OCI-LY1 (cell line): ENCODE results near the gene ABCE1.

Experiments
- H2AFZ ChIP-seq: fragments of 200-600 bp; sonication (generic), shearing (Covaris generic); 2 replicates; pipeline ENCODE4 v1.6.0; 2014; ENCODE audit warnings: antibody characterized with exemption, mild to moderate bottlenecking, low read length
- H3F3A ChIP-seq: fragments of 200-600 bp; sonication (generic), shearing (Covaris generic); 2 replicates; pipeline ENCODE4 v1.6.0; 2014; ENCODE audit warnings: mild to moderate bottlenecking, antibody characterized with exemption, low read length, moderate library complexity; ENCODE audit not compliant: insufficient read depth
- H3K27ac ChIP-seq: fragments of 200-600 bp; sonication (generic); 2 replicates; pipeline ENCODE4 v1.5.1; 2014; ENCODE audit warnings: low read length, mixed run types, mild to moderate bottlenecking, low read depth; ENCODE audit not compliant: poor library complexity, severe bottlenecking
- H3K27me3 ChIP-seq: fragments of 200-600 bp; sonication (generic); 2 replicates; pipeline ENCODE4 v1.6.0; 2014; ENCODE audit warnings: antibody characterized with exemption, mild to moderate bottlenecking, low read length, moderate library complexity; ENCODE audit not compliant: insufficient read depth
- H3K36me3 ChIP-seq: fragments of 200-600 bp; sonication (generic); 2 replicates; pipeline ENCODE4 v1.6.1; 2014; ENCODE audit warnings: mild to moderate bottlenecking, antibody characterized with exemption, low read length, moderate library complexity, mixed read lengths; ENCODE audit not compliant: insufficient read depth
- H3K4me1 ChIP-seq: fragments of 200-600 bp; sonication (generic); 2 replicates; pipeline ENCODE4 v1.5.1; 2014; ENCODE audit warnings: mild to moderate bottlenecking, low read length, moderate library complexity; ENCODE audit not compliant: insufficient read depth, severe bottlenecking
- H3K4me2 ChIP-seq: fragments of 200-600 bp; sonication (generic), shearing (Covaris generic); 2 replicates; pipeline ENCODE4 v1.6.1; 2014; ENCODE audit warnings: low read length
- H3K4me3 ChIP-seq: fragments of 200-600 bp; sonication (generic); 2 replicates; pipeline ENCODE4 v1.5.1; 2014; ENCODE audit warnings: low read length, low read depth, mild to moderate bottlenecking, mixed read lengths; ENCODE audit not compliant: poor library complexity, severe bottlenecking
- H3K79me2 ChIP-seq: fragments of 200-600 bp; shearing (Covaris generic); 2 replicates; pipeline ENCODE4 v1.6.1; 2016; ENCODE audit warnings: mixed run types, low read length, mixed read lengths; ENCODE audit not compliant: insufficient read depth
- H3K9ac ChIP-seq: fragments of 200-600 bp; sonication (generic), shearing (Covaris generic); 2 replicates; pipeline ENCODE4 v1.6.1; 2014; ENCODE audit warnings: mild to moderate bottlenecking, low read length, mixed read lengths
- H3K9me2 ChIP-seq: fragments of 200-600 bp; sonication (generic), shearing (Covaris generic); 2 replicates; pipeline ENCODE4 v1.6.1; 2014; ENCODE audit warnings: low read depth, mild to moderate bottlenecking, low read length, mixed read lengths
- H3K9me3 ChIP-seq: fragments of 200-600 bp; shearing (Covaris generic); 2 replicates; pipeline ENCODE4 v1.6.1; 2014; ENCODE audit warnings: low read length, mixed read lengths
- H4K20me1 ChIP-seq: fragments of 200-600 bp; sonication (generic), shearing (Covaris generic); 2 replicates; pipeline ENCODE4 v1.6.0; 2016; ENCODE audit warnings: mild to moderate bottlenecking, low read length; ENCODE audit not compliant: insufficient read depth
- EZH2 ChIP-seq: fragments of 200-600 bp; sonication (generic), shearing (Covaris generic); IDR thresholded peaks from 2 replicates; pipeline ENCODE4 v1.8.0; 2017; ENCODE audit warnings: borderline replicate concordance, mixed run types, mild to moderate bottlenecking, antibody characterized with exemption, low read length, moderate library complexity, mixed read lengths
- TF ChIP-seq, protein P1 (sequence below): fragments of 200-600 bp; sonication (generic), shearing (Covaris generic); IDR thresholded peaks from 2 replicates; pipeline ENCODE4 v1.5.1; 2017; ENCODE audit warnings: mild to moderate bottlenecking, antibody characterized with exemption, low read length, moderate library complexity, mixed read lengths

ABCE1 gene

DNA sequence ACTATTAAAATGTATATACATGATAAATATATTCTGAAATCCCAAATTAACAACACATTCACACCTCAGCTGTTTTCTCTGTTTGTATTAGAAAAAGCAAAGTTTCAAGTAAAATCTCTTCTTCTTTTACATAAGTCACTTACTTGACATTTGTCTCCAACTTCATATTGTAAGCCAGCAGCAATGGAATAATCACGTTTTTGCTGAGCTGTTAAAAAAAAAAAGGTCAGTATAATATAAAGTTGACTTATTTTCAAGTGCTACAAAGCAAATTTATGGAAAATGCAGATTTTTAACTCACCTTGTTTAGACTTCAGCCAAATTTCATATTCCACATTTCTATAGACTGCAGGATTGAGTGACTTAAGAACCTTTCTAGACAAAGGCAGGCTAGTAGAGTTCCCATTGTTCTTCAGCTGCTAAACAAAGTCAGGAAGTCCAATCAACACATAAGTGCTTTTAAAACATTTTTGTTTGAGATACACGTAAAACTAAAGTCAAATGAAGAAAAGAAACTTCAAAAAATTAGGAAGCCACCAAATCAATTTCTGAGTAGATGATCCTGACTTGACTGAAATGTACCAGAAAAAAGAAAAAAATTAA is 57.3 kb downstream of the ABCE1 start:
- Histone ChIP-seq H3F3A (0 out of 2 replicates have a peak, but pooled peaks cover 4% of the 10 kb centered on the region), H3K4me1 (no peaks in the 10 kb centered on the region), H3K36me3 (peaks cover 93% of the 10 kb centered on the region), H2AFZ (no peak overlapping the region), H3K9me3 (no peaks in the 10 kb centered on the region), H4K20me1 (no peaks in the 10 kb centered on the region), H3K27ac (no peak overlapping the region), H3K4me3 (no peak overlapping the region), H3K27me3 (no peaks in the 10 kb centered on the region), H3K79me2 (0 out of 2 replicates have a peak, but pooled peaks cover 3% of the 10 kb centered on the region), H3K9me2 (no peaks in the 10 kb centered on the region), H3K9ac (no peak overlapping the region), H3K4me2 (no peak overlapping the region)
- TF ChIP-seq EZH2, result no peak
- TF ChIP-seq, protein P1, sequence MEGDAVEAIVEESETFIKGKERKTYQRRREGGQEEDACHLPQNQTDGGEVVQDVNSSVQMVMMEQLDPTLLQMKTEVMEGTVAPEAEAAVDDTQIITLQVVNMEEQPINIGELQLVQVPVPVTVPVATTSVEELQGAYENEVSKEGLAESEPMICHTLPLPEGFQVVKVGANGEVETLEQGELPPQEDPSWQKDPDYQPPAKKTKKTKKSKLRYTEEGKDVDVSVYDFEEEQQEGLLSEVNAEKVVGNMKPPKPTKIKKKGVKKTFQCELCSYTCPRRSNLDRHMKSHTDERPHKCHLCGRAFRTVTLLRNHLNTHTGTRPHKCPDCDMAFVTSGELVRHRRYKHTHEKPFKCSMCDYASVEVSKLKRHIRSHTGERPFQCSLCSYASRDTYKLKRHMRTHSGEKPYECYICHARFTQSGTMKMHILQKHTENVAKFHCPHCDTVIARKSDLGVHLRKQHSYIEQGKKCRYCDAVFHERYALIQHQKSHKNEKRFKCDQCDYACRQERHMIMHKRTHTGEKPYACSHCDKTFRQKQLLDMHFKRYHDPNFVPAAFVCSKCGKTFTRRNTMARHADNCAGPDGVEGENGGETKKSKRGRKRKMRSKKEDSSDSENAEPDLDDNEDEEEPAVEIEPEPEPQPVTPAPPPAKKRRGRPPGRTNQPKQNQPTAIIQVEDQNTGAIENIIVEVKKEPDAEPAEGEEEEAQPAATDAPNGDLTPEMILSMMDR, result no peak

DNA sequence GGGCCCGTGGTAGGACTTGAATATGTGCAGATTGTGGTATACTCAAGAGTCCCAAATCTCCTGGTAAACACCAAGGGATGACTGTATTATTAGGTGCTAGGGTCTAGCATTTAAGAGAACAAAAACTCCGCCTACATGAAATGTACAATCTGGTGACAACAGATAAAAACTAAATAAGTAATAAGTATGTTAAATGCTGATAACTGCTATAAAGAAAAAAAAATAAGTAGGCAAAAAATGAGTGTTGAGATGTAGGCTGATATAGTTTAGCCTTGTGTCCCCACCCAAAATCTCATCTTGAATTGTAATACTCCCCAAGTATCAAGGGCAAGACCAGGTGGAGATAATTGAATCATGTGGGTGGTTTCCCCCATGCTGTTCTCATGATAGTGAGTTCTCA is 58.9 kb downstream of the ABCE1 start:
- TF ChIP-seq, protein P1, result no peak
- TF ChIP-seq EZH2, result no peak
- H3K9me2 ChIP-seq, result no peaks in the 10 kb centered on the region
- H3F3A ChIP-seq, result 0 out of 2 replicates have a peak, but pooled peaks cover 4% of the 10 kb centered on the region
- H3K4me2 ChIP-seq, result no peak overlapping the region
- no peaks in the 10 kb centered on the region for H3K9me3 ChIP-seq
- no peaks in the 10 kb centered on the region for H3K27me3 ChIP-seq
- no peak overlapping the region for H3K27ac ChIP-seq
- H3K4me1 ChIP-seq, result no peaks in the 10 kb centered on the region
- H2AFZ ChIP-seq, result no peak overlapping the region
- H3K4me3 ChIP-seq, result no peak overlapping the region
- H3K36me3 ChIP-seq, result peaks cover 94% of the 10 kb centered on the region
- H3K79me2 ChIP-seq, result 0 out of 2 replicates have a peak, but pooled peaks cover 3% of the 10 kb centered on the region
- H4K20me1 ChIP-seq, result no peaks in the 10 kb centered on the region
- no peak overlapping the region for H3K9ac ChIP-seq

DNA sequence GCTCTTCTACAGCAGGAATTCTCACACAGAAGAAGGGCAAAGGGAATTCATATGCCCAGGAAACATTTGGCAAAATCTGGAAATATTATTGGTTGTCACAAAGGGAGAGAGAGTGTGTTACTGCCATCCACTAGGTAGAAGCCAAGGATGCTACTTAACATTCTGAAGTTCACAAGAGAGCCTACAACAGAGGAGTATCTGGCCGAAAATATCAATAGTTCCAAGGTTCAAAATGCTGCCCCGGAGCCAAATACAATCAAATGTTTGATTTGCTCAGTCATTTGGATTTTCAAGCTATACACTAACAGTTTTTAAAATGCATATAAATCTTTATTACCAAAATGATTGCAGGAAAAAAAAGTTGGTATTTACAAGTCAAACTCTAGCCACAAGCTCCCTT is 63.4 kb downstream of the ABCE1 start:
- H3K79me2 ChIP-seq, result 0 out of 2 replicates have a peak, but pooled peaks cover 3% of the 10 kb centered on the region
- H3K9me3 ChIP-seq, result no peaks in the 10 kb centered on the region
- H3K4me1 ChIP-seq, result no peaks in the 10 kb centered on the region
- H2AFZ ChIP-seq, result no peak overlapping the region
- TF ChIP-seq EZH2, result no peak
- TF ChIP-seq, protein P1, result no peak
- H4K20me1 ChIP-seq, result no peaks in the 10 kb centered on the region
- H3K9ac ChIP-seq, result no peak overlapping the region
- H3K27ac ChIP-seq, result no peak overlapping the region
- peaks cover 88% of the 10 kb centered on the region for H3K36me3 ChIP-seq
- H3F3A ChIP-seq, result no peaks in the 10 kb centered on the region
- H3K4me2 ChIP-seq, result no peak overlapping the region
- no peaks in the 10 kb centered on the region for H3K9me2 ChIP-seq
- no peaks in the 10 kb centered on the region for H3K27me3 ChIP-seq
- H3K4me3 ChIP-seq, result no peak overlapping the region
